Measurements from ENCODE around the gene ANK3.

- TF ChIP-seq EZH2phosphoT487 (IDR thresholded peaks at IDR 0.05; ENCODE audit: low read depth, severe bottlenecking, unreplicated experiment) (no peak), CTCF (IDR thresholded peaks at IDR 0.05; ENCODE audit: poor library complexity) (no peak), EZH2 (IDR thresholded peaks at IDR 0.05; ENCODE audit: borderline replicate concordance) (no peak)
Observed at GRCh38 chr10:60387531-60387930, 2.1 kb downstream of the ANK3 start.
